Calu3 (cell line): ENCODE data around the gene OLIG1. TPM values are rescaled to one million over a fixed set of nuclear protein-coding genes. Genes with fewer than 3 reads are reported as not detected.

Source experiments
- BruUV-seq: library from RNA; stranded (reverse); fragments of 400-500 nt; replicated peaks from 2 replicates; lab custom pipeline; 2021; lab: Mats Ljungman, UMichigan
- CTCF ChIA-PET: fragments of 300-600 bp; sonication (Branson Sonifier 250); formaldehyde crosslinking; loops from one replicate; lab custom pipeline; 2022; ENCODE audit warnings: antibody characterized with exemption; lab: Charles Lee
- DNase-seq: peaks from one replicate; pipeline ENCODE4 v3.0.0; 2022
- H3K27ac Mint-ChIP-seq: one replicate; pipeline ENCODE4 v1.8.0; 2022; ENCODE audit warnings: mixed read lengths; ENCODE audit not compliant: unreplicated experiment
- H3K27me3 Mint-ChIP-seq: one replicate; pipeline ENCODE4 v1.8.0; 2022; ENCODE audit warnings: mixed read lengths; ENCODE audit not compliant: unreplicated experiment
- H3K36me3 Mint-ChIP-seq: one replicate; pipeline ENCODE4 v1.8.0; 2022; ENCODE audit warnings: mild to moderate bottlenecking, moderate library complexity, mixed read lengths; ENCODE audit not compliant: insufficient read depth, unreplicated experiment
- H3K4me1 Mint-ChIP-seq: one replicate; pipeline ENCODE4 v1.8.0; 2022; ENCODE audit warnings: mild to moderate bottlenecking, low read depth, mixed read lengths; ENCODE audit not compliant: unreplicated experiment
- H3K4me3 Mint-ChIP-seq: one replicate; pipeline ENCODE4 v1.8.0; 2022; ENCODE audit warnings: mild to moderate bottlenecking, low read depth, moderate library complexity, mixed read lengths; ENCODE audit not compliant: unreplicated experiment
- H3K9me3 Mint-ChIP-seq: one replicate; pipeline ENCODE4 v1.8.0; 2022; ENCODE audit warnings: low read depth, mixed read lengths; ENCODE audit not compliant: unreplicated experiment
- CTCF ChIP-seq: fragments of 200-600 bp; IDR thresholded peaks from one replicate; pipeline ENCODE4 v1.8.0; 2022; ENCODE audit warnings: antibody characterized with exemption; ENCODE audit not compliant: unreplicated experiment
- intact Hi-C: fragments of 100-400 bp; cut with micrococcal nuclease; formaldehyde crosslinking; loops from one replicate; pipeline ENCODE4 v1.10.0; 2022; ENCODE audit not compliant: unreplicated experiment
- total RNA-seq: library from RNA; stranded (reverse); gene quantifications from 2 replicates; pipeline ENCODE4 v1.2.3, GENCODE V29; 2022

Gene OLIG1
- total RNA-seq, 1 experiment from 2014 or later, result not detected

GRCh38 chr21:33069243-33069642 lies 698 bp upstream of the OLIG1 start:
- no TSS peak for BruUV-seq
- Mint-ChIP-seq H3K27ac (no peak overlapping the region), H3K36me3 (no peaks in the 10 kb centered on the region), H3K27me3 (peaks cover 75% of the 10 kb centered on the region), H3K9me3 (no peaks in the 10 kb centered on the region), H3K4me1 (peaks cover 7% of the 10 kb centered on the region), H3K4me3 (no peak overlapping the region)
- intact Hi-C loops, result no loop called here
- no peak for TF ChIP-seq CTCF
- no peak for DNase-seq
- CTCF ChIA-PET, result no interaction called here

- no peak overlapping the region for H3K4me3 Mint-ChIP-seq
- H3K27me3 Mint-ChIP-seq, result peaks cover 71% of the 10 kb centered on the region
- no peak for DNase-seq
- intact Hi-C loops, result no loop called here
- H3K36me3 Mint-ChIP-seq, result no peaks in the 10 kb centered on the region
- no peak for TF ChIP-seq CTCF
- H3K9me3 Mint-ChIP-seq, result no peaks in the 10 kb centered on the region
- CTCF ChIA-PET, result no interaction called here
- BruUV-seq, result no TSS peak
- H3K4me1 Mint-ChIP-seq, result peaks cover 4% of the 10 kb centered on the region
- no peak overlapping the region for H3K27ac Mint-ChIP-seq
Observed at GRCh38 chr21:33069645-33069993, 322 bp upstream of the OLIG1 start.

- Mint-ChIP-seq H3K27ac (no peak overlapping the region), H3K4me3 (no peak overlapping the region), H3K4me1 (no peaks in the 10 kb centered on the region), H3K9me3 (no peaks in the 10 kb centered on the region), H3K27me3 (peaks cover 61% of the 10 kb centered on the region), H3K36me3 (no peaks in the 10 kb centered on the region)
- intact Hi-C loops, result no loop called here
- DNase-seq, result no peak
- no peak for TF ChIP-seq CTCF
- no TSS peak for BruUV-seq
- CTCF ChIA-PET, result no interaction called here
Observed at GRCh38 chr21:33070744-33070997, 730 bp downstream of the OLIG1 start.

GRCh38 chr21:33070998-33071769 lies 1.2 kb downstream of the OLIG1 start:
- peak; percentile 5 for DNase-seq
- no TSS peak for BruUV-seq
- no peaks in the 10 kb centered on the region for H3K36me3 Mint-ChIP-seq
- no peaks in the 10 kb centered on the region for H3K9me3 Mint-ChIP-seq
- peaks cover 56% of the 10 kb centered on the region for H3K27me3 Mint-ChIP-seq
- H3K27ac Mint-ChIP-seq, result no peak overlapping the region
- intact Hi-C loops, result no loop called here
- H3K4me1 Mint-ChIP-seq, result no peaks in the 10 kb centered on the region
- CTCF ChIA-PET, result no interaction called here
- H3K4me3 Mint-ChIP-seq, result peak overlapping the region; percentile 57
- no peak for TF ChIP-seq CTCF
